Neural cell (in vitro differentiated cells): ENCODE measurements around the gene COL15A1.

Experiments
- CTCF ChIP-seq: fragments of 450-650 bp; IDR thresholded peaks from 2 replicates; pipeline ENCODE4 v1.5.1; 2014; ENCODE audit warnings: antibody characterized with exemption, mild to moderate bottlenecking, moderate library complexity; ENCODE audit not compliant: poor library complexity, severe bottlenecking
- EZH2 ChIP-seq: fragments of 200-600, 300-800 bp; shearing (Covaris generic), sonication (generic); IDR thresholded peaks from 2 replicates; pipeline ENCODE4 v1.6.1; 2014; ENCODE audit warnings: antibody characterized with exemption, low read length, borderline replicate concordance, mild to moderate bottlenecking; ENCODE audit not compliant: insufficient read depth, poor library complexity, severe bottlenecking
- RAD21 ChIP-seq: fragments of 450-650 bp; conservative IDR thresholded peaks from 2 replicates; pipeline ENCODE4 v1.6.1; 2014; ENCODE audit warnings: antibody characterized with exemption, mild to moderate bottlenecking, moderate library complexity
- REST ChIP-seq: IDR thresholded peaks from 2 replicates; pipeline ENCODE4 v1.6.1; 2012; ENCODE audit warnings: borderline replicate concordance
- SMC3 ChIP-seq: fragments of 450-650 bp; conservative IDR thresholded peaks from 2 replicates; pipeline ENCODE4 v1.6.1; 2014; ENCODE audit warnings: antibody characterized with exemption, mild to moderate bottlenecking, moderate library complexity; ENCODE audit not compliant: poor library complexity

GRCh38 chr9:98907055-98907454 lies 36.7 kb upstream of the COL15A1 start:
- TF ChIP-seq CTCF, result no peak
- no peak for TF ChIP-seq REST
- no peak for TF ChIP-seq EZH2
- no peak for TF ChIP-seq SMC3
- TF ChIP-seq RAD21, result no peak
